H54 (cell line): ENCODE measurements around the gene TNK1.
A peak's percentile ranks its signal among the peaks of the same experiment; 100 is the strongest.
"Not testable (repeated sequence)": the region's sequence is repeated elsewhere in the genome, so short reads cannot be mapped to it uniquely, and the experiment has no call there.

Source experiments
- DNase-seq: peaks from one replicate; pipeline ENCODE4 v3.0.0; 2011; ENCODE audit warnings: low spot score, mixed read lengths; ENCODE audit not compliant: insufficient read length
- FAIRE-seq: peaks from 3 replicates; lab custom pipeline; 2011; peaks lifted over from hg19 to GRCh38; lab: Jason Lieb, UNC
- POLR2A ChIP-seq: IDR thresholded peaks from 2 replicates; pipeline ENCODE4 v1.6.1; 2011; ENCODE audit warnings: low read depth, mild to moderate bottlenecking, low read length

Gene TNK1

GRCh38 chr17:7348478-7349242 is 32.2 kb upstream of the TNK1 start:
- FAIRE-seq (no peak), DNase-seq (no peak)
- TF ChIP-seq POLR2A: no peak

- peak; percentile 71 for TF ChIP-seq POLR2A
- DNase-seq (peak; percentile 94), FAIRE-seq (no peak)
These were observed 29.0 kb upstream of the TNK1 start, which contains the start of gene KCTD11 for GRCh38 chr17:7351665-7352502. TSS of gene KCTD11 (plus strand) at chr17:7352162.

GRCh38 chr17:7352503-7352889 is 28.4 kb upstream of the TNK1 start:
- no peak for FAIRE-seq
- DNase-seq: no peak
- TF ChIP-seq POLR2A: no peak

GRCh38 chr17:7352910-7353635 is 27.8 kb upstream of the TNK1 start:
- FAIRE-seq: no peak
- DNase-seq: no peak
- no peak for TF ChIP-seq POLR2A

GRCh38 chr17:7354262-7354843 is 26.5 kb upstream of the TNK1 start:
- no peak for TF ChIP-seq POLR2A
- FAIRE-seq: no peak
- DNase-seq: peak; percentile 50

GRCh38 chr17:7355053-7355452 is 25.8 kb upstream of the TNK1 start, which contains the start of gene TMEM95:
TSS of gene TMEM95 (plus strand) at chr17:7355156. CDS start at chr17:7355205, 49 bp downstream.
- no peak for TF ChIP-seq POLR2A
- FAIRE-seq (no peak), DNase-seq (no peak)

GRCh38 chr17:7355573-7355972 is 25.3 kb upstream of the TNK1 start:
- no peak for DNase-seq
- TF ChIP-seq POLR2A: no peak
- FAIRE-seq: no peak

GRCh38 chr17:7356072-7356549 is 24.8 kb upstream of the TNK1 start:
- TF ChIP-seq POLR2A: no peak
- peak; percentile 58 for FAIRE-seq
- peak; percentile 84 for DNase-seq

GRCh38 chr17:7356756-7357155 is 24.1 kb upstream of the TNK1 start:
- no peak for DNase-seq
- TF ChIP-seq POLR2A: no peak
- FAIRE-seq: no peak

GRCh38 chr17:7357381-7357780 is 23.5 kb upstream of the TNK1 start:
- FAIRE-seq (no peak), DNase-seq (no peak)
- TF ChIP-seq POLR2A: no peak

- FAIRE-seq (no peak), DNase-seq (no peak)
- no peak for TF ChIP-seq POLR2A
These were observed 19.0 kb upstream of the TNK1 start for GRCh38 chr17:7361906-7362305.

GRCh38 chr17:7363311-7363710 is 17.6 kb upstream of the TNK1 start:
- TF ChIP-seq POLR2A: no peak
- FAIRE-seq: no peak

GRCh38 chr17:7365963-7366362 is 14.9 kb upstream of the TNK1 start:
- not testable (repeated sequence) for DNase-seq, FAIRE-seq

More at GRCh38 chr17:7363311-7363710, 17.6 kb upstream of the TNK1 start:
- DNase-seq: peak; percentile 68
